ENCODE measurements around the gene SLC24A5.

Gene SLC24A5

DNA sequence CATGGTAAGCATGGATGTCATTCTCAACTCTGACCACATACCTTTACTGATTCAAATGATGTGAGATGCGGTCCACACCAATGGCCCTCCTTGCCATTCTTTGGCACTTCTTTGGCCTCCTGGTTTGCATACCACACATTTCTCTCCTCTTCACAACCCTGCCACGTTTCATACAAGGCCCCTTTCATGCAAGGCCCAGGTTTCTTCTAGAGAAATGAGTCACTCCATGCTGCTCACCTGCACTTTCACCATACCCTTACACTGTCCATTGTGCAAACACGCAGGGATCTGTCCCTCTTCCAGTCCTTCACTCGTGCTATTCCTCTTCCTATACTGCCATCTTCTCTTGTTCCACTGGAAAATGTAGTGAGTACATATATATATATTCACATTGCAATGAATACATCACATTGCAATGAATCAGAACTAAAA lies 24.4 kb upstream of the SLC24A5 start:
- no peak overlapping the region for H3K4me3 ChIP-seq (ENCODE audit: low read depth, low read length)
- TF ChIP-seq, protein P1, sequence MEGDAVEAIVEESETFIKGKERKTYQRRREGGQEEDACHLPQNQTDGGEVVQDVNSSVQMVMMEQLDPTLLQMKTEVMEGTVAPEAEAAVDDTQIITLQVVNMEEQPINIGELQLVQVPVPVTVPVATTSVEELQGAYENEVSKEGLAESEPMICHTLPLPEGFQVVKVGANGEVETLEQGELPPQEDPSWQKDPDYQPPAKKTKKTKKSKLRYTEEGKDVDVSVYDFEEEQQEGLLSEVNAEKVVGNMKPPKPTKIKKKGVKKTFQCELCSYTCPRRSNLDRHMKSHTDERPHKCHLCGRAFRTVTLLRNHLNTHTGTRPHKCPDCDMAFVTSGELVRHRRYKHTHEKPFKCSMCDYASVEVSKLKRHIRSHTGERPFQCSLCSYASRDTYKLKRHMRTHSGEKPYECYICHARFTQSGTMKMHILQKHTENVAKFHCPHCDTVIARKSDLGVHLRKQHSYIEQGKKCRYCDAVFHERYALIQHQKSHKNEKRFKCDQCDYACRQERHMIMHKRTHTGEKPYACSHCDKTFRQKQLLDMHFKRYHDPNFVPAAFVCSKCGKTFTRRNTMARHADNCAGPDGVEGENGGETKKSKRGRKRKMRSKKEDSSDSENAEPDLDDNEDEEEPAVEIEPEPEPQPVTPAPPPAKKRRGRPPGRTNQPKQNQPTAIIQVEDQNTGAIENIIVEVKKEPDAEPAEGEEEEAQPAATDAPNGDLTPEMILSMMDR (IDR thresholded peaks at IDR 0.05; ENCODE audit: borderline replicate concordance, insufficient read depth, low read depth, low read length), result no peak

DNA sequence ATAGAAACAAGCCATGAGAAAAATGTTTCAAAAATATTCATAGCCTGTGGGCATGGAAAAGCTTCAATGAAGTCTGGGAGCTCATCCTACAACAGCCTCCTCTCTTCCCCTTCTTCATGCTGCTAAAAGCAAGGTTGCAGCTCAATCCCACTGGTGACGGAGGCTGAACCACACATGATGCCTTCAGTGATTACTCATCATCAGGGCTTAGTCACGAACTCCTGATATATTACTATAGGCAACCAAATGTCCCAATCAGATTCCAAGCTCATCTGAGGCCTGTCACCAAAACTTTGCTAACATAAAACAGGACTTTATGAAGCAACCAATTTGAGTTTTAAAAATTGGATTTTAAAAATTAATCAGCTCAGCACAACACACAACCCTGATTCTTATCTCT lies 24.0 kb upstream of the SLC24A5 start:
- no peak overlapping the region for H3K4me3 ChIP-seq (ENCODE audit: low read depth, low read length)
- TF ChIP-seq, protein P1 (IDR thresholded peaks at IDR 0.05; ENCODE audit: borderline replicate concordance, insufficient read depth, low read depth, low read length), result no peak

DNA sequence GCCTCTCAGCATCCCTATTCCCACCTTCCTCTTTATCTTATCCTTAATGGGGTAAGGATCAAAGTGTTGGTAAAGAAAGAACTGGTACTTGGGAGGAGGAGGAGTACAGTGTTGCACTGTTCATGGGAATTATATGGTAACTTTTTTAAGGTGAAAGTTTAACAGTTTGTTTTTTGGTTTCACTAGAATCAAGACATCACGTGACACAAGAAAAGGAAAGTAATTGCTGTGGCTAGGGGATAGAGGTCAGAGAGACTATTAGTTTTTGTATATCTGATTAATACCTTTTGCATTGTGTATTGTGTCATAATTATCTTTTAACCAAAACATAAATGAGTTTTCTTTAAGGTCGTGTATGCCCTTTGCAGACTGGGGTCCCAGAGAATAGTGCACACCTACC lies 23.5 kb upstream of the SLC24A5 start:
- TF ChIP-seq, protein P1 (IDR thresholded peaks at IDR 0.05; ENCODE audit: borderline replicate concordance, insufficient read depth, low read depth, low read length), result no peak
- no peak overlapping the region for H3K4me3 ChIP-seq (ENCODE audit: low read depth, low read length)

DNA sequence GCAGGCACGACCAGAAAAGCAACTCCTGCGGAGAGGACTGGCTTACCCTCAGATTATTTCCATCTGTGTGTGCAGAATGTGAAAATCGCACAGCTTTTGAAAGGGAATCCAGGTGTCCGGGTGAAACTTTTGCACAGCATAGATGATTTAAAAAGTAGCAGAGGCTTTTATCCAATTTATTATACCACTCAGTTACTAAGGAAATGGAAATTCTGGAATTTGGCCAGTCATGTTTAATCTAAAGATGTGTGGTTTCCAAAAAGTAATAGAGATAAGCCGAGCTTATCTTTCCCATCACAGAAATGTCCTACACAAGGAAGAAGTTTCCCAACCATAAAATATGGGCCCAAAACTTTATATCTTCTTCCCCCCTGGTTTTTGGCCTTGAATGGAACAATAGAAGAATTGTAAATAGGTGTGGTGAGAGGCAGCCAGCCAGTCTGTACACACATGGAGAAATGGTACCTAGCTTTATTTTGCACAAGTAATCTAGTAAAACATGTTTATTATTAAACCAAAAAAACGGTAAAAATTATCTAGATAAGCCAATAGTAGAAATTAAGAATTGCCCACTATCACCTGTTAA lies 19.3 kb upstream of the SLC24A5 start:
- TF ChIP-seq, protein P1 (IDR thresholded peaks at IDR 0.05; ENCODE audit: borderline replicate concordance, insufficient read depth, low read depth, low read length), result no peak
- no peak overlapping the region for H3K4me3 ChIP-seq (ENCODE audit: low read depth, low read length)

DNA sequence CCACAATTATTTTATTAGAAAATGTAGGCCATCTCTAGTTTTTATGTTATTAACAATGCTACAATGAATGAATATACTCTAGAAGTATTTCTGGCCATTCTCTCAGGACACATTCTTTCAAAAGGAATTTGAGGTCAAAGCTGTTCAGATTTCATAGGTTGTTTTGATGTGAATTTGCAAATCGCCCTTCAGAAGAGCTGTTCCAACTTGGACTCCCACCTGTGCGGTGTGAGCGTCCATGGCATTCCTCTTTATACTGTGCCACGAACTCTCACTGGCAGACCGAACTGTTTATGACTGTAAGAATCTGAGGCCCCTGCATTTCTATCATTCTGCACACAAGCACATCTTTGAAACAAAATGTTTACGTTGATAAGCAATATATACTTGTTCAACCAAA lies 18.6 kb upstream of the SLC24A5 start:
- H3K4me3 ChIP-seq (ENCODE audit: low read depth, low read length), result no peak overlapping the region
- TF ChIP-seq, protein P1 (IDR thresholded peaks at IDR 0.05; ENCODE audit: borderline replicate concordance, insufficient read depth, low read depth, low read length), result no peak

DNA sequence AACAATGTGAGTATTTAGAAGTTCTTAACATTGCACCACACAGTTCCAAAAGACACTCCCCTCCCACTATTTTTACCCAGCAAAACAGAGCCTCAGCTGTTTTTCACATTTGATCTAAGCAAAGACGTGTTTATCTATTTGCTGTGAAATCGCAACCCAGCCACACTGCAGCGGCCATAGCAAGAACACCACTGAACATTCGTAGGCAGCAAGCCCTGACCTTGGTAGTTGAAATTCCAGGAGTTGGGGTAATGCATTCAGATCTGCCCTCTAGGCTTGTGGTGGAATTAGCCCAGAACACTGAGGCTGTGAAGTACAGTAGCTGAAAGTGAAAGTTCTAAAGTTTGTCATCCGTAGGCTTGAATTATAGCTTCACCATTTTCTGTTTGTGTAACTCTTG lies 17.1 kb upstream of the SLC24A5 start:
- TF ChIP-seq, protein P1 (IDR thresholded peaks at IDR 0.05; ENCODE audit: borderline replicate concordance, insufficient read depth, low read depth, low read length), result no peak
- no peak overlapping the region for H3K4me3 ChIP-seq (ENCODE audit: low read depth, low read length)

DNA sequence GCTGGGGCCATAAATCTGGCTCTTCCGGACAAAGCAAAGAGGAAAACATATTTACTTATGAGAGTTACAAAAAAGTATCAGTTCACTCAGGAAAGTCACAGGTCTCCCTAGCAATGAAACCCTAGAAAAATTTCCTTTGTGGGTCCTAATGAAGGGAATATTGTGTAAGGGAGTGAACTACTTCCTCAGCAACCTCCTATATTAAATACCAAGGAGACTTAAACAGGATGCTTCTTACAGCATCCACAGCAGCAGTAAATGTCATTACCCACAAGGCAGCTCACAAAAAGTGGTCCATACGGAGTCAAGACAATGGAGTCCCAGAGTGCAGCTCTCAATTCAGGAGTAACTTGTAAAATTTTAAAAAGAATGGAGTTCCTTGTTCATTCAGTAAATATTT lies 14.9 kb upstream of the SLC24A5 start:
- TF ChIP-seq, protein P1 (IDR thresholded peaks at IDR 0.05; ENCODE audit: borderline replicate concordance, insufficient read depth, low read depth, low read length), result no peak
- no peak overlapping the region for H3K4me3 ChIP-seq (ENCODE audit: low read depth, low read length)

All from GM12875 (cell line).